Activated naive CD4-positive, alpha-beta T cell treated with anti-CD3 and anti-CD28 coated beads, Interleukin-2, amount 50 U/mL, for 16 hours (primary cell): Measurements from ENCODE around the gene FAM174C.
"Not testable (repeated sequence)": the region's sequence is repeated elsewhere in the genome, so short reads cannot be mapped to it uniquely, and the experiment has no call there.

Experiments
- DNase-seq: peaks from one replicate; pipeline ENCODE4 v3.0.0-alpha.2; 2020

The FAM174C gene

GRCh38 chr19:1237754-1238368 lies 37.5 kb upstream of the FAM174C start, which contains the start of gene CBARP:
CBARP (minus strand) TSS chr19:1238005; CDS start chr19:1236100, 1,905 bp downstream.
- peak; percentile 48 for DNase-seq

- DNase-seq, result no peak
Measured at GRCh38 chr19:1238369-1239303, 36.7 kb upstream of the FAM174C start.

- no peak for DNase-seq
Measured at GRCh38 chr19:1239420-1239795, 35.9 kb upstream of the FAM174C start.

GRCh38 chr19:1239796-1240737 lies 35.3 kb upstream of the FAM174C start:
- DNase-seq, result peak; percentile 94

GRCh38 chr19:1240925-1241324 lies 34.4 kb upstream of the FAM174C start:
- no peak for DNase-seq

GRCh38 chr19:1241417-1242095 lies 33.8 kb upstream of the FAM174C start, which contains the start of gene ATP5F1D:
ATP5F1D (plus strand) TSS chr19:1241751; CDS start chr19:1241851, 100 bp downstream.
- DNase-seq, result peak; percentile 93

GRCh38 chr19:1243768-1244692 lies 31.3 kb upstream of the FAM174C start:
- DNase-seq, result peak; percentile 88

GRCh38 chr19:1244693-1245451 lies 30.5 kb upstream of the FAM174C start:
- DNase-seq, result no peak

GRCh38 chr19:1245494-1246264 lies 29.7 kb upstream of the FAM174C start:
- no peak for DNase-seq

GRCh38 chr19:1246265-1247087 lies 28.9 kb upstream of the FAM174C start:
- not testable (repeated sequence) for DNase-seq

GRCh38 chr19:1247748-1248138 lies 27.6 kb upstream of the FAM174C start:
- no peak for DNase-seq

- DNase-seq, result peak; percentile 50
Measured at GRCh38 chr19:1248139-1248785, 27.1 kb upstream of the FAM174C start, which contains the start of gene MIDN. MIDN (plus strand) TSS chr19:1248583; CDS start chr19:1250297, 1,714 bp downstream.

GRCh38 chr19:1248786-1249297 lies 26.5 kb upstream of the FAM174C start:
- DNase-seq, result peak; percentile 85

- DNase-seq, result peak; percentile 94
Measured at GRCh38 chr19:1249298-1249989, 25.9 kb upstream of the FAM174C start.

GRCh38 chr19:1249990-1250436 lies 25.3 kb upstream of the FAM174C start:
- DNase-seq, result no peak

- DNase-seq, result peak; percentile 54
Measured at GRCh38 chr19:1250437-1251260, 24.7 kb upstream of the FAM174C start.
